Activated CD8-positive, alpha-beta memory T cell treated with anti-CD3 and anti-CD28 coated beads, Interleukin-2, amount 50 U/mL, for 4 hours (primary cell): ENCODE measurements around the gene SMG7.

Source experiments
- DNase-seq: peaks from one replicate; pipeline ENCODE4 v3.0.0-alpha.2; 2020

SMG7 gene

GRCh38 chr1:183470147-183470960 lies 1.9 kb upstream of the SMG7 start:
- peak; percentile 93 for DNase-seq

DNA sequence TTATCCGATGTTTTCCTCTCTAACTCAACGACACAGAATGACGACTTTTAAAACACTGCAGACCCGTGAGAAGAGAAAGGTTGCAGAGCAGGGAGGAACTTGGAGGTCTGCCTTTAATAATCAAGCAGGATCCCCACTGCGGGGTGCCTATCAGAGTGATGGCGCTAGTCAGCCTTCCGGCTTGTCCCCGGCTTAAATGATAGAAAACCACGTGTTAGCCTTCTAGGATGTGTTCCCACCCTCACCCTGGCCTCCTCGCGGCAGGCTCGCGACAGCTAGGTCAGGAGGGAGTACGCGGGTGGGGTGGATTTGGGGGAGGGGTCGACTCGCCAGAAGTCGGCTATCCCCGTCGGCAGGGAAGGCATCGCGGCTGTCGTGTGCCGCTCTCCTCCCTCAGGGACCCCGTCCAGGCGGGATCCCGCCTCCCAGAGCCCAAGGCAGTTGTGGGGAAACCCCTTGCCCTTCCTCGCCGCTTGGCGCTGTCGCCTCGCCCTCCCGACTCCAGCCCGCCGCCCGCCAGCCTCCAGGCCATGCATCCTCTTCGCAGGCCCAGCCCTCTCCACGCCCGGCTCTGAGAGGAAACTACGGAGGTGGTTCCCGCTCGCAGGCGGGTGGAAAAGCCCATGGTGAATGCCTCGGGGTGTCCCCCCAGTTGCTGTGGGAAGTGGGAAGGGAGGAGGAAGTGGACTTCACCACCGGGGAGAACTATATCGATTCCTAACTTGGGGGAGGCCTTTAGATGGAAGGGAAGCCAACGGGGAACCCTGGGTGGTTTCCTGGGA lies 1.1 kb upstream of the SMG7 start:
- peak; percentile 63 for DNase-seq

DNA sequence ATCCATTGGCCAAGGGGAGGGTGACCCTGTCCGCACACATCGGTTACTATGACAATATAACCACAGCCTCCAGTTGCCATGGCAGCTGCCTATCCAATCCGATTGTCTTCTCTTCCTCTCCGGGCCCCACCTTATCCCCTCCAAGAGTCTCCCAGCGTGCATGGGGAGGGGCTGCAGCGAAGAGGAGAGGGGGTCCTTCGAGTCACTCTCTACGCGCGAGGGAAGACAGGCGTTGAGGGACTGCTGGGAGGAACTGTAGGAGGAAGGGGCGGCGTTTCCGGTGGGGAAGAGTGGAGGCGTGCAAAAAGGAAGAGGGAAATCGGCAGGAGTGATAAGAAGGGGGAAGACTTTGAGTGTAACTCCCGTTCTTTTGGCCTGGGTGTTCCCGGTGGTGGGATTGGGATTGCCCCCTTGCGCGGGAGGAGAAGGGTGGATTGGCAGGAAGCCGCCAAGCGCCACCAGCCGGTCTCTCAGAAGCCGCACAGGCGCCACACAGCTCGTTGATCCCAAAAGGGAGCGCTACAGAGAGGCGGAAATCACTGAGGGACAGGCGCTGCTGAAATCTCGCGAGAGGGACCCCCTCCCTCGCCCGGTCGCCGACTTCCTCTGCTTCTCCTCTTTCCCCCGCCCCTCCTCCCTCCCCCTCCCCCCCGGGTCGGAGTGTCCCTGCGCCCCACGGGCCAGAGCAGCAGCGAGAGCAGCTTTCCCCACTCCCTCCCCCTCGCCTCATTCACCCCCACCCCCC lies 384 bp upstream of the SMG7 start:
- peak; percentile 98 for DNase-seq

GRCh38 chr1:183473217-183473536 lies 878 bp downstream of the SMG7 start:
- DNase-seq, result no peak

GRCh38 chr1:183476081-183476480 lies 3.8 kb downstream of the SMG7 start:
- DNase-seq, result no peak

DNA sequence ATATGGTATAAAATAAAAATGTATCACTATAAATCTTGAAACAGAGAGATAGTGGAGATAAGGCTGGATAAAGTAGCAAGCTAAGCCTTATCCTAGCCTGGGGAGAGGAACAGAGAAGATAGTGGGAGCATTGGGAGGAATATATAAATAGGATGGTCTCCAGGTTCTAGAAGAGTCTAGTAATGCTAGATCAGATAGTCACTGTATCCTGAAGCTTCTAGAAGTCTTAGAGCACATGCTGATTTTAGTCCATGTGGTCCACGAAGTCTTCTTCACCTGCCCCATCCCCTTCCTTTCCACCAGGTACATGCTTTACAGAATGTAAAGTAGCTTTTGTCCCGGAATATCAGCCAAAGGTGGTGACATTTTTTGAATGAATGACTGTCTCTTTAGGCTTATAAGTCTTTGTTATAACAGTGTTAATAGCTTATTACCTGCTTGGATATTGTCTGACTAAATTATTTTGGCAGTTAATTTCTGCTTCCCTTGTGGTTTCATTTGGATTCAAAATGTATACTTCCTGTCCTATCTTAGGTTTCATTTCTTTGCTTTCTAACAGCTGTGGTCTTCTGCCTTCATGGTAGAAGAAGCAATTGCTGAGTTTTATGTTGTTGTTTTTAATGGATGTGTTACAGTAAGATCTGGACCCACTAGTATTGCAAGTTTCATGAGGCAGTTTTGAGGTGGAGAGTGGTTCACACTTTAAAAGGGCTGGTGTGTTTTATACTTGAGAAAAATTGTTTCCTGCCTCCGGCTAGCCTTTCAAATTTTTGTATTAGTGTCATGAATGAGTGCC lies 5.9 kb downstream of the SMG7 start:
- no peak for DNase-seq

DNA sequence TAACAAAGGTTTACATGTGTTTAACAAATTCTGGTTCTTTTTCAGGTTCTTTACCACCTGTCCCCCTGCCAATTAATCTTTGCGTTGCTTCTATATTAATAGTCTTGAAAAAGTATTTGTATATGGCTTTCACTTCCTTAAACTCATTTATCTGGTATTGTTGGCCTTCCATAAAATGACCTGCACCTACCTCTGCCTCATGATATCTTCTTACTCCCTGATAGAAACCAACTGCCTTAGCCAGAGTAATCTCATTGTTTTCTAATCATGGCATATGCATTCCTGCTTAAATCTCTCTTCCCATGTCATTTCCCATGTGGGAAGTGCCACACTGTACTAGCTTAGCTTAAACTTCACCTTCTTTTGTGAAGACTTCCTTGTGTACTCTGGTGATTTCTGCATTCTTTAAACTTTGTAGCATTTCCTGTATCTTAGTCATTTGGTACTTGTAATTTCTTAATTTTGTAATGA lies 8.7 kb downstream of the SMG7 start:
- DNase-seq, result no peak

DNA sequence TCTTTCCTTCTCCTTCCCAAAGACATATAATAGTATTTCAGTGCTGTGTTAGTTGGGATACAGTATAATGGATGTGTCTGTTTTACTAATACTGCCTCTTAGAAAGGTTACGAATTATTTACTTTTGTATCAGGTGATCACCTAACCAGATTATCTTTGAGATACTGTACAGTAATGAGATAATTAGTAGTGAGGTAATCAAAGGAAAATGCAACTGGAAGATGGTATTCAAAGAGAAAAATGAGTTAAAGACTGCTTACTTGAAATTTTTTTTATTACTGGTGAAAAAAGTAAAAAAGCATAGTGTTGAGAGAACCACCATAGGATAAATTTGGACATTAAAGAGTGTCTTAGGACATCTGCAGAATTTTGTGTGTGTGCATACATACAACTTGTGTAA lies 10.9 kb downstream of the SMG7 start:
- DNase-seq, result no peak

DNA sequence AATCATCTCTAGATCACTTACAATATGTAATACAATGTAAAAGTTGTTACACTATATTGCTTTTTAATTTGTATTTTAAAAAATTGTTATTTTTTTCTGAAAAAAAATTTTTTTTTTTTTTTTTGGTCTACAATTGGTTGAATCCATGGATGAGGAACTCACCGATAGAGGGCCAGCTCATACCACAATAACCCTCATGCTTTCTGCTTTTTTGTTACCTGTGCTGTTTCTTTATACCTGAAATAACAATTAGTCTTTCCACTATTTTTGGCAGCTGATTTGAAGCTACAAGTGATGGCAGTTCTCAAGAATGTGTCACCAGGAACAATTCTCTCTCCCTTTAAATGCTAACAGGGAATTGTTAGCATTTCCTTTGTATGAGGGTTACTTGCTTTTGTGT lies 12.0 kb downstream of the SMG7 start:
- no peak for DNase-seq

- no peak for DNase-seq
Observed at GRCh38 chr1:183484851-183485250, 12.6 kb downstream of the SMG7 start.

DNA sequence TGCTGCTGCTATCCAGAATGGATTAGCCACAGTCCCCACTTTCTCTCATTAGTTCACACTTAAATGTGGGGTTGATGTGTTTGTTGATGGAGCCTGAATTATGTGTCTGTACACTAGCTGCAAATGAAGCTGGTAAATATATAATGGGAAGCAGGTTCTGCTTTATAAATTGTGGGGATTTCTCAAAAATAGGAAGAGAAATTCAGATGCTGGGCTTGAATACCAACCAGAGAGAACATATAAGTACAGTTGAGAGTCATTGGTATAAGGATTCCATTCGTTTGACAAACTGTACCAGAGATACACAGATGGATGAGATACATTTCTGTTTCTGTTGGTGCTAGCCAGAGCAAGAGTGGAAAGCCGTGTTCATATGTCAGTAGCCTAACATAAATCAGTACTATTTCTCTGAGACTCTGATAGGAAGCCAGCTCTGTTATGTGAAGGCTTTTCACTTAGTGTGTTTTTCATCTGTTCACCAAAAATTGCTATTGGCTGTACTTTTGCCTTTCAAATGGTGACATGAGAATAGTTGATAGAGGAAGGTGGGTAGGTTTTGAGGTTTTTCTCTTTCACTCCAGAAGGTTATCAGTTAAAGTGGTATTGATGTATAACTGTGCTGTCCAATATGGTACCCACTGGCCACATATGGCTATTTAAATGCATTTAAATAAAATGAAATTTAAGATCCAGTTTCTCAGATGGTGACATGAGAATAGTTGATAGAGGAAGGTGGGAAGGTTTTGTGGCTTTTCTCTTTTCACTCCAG lies 15.6 kb downstream of the SMG7 start:
- no peak for DNase-seq

GRCh38 chr1:183490932-183491331 lies 18.6 kb downstream of the SMG7 start:
- DNase-seq, result no peak

DNA sequence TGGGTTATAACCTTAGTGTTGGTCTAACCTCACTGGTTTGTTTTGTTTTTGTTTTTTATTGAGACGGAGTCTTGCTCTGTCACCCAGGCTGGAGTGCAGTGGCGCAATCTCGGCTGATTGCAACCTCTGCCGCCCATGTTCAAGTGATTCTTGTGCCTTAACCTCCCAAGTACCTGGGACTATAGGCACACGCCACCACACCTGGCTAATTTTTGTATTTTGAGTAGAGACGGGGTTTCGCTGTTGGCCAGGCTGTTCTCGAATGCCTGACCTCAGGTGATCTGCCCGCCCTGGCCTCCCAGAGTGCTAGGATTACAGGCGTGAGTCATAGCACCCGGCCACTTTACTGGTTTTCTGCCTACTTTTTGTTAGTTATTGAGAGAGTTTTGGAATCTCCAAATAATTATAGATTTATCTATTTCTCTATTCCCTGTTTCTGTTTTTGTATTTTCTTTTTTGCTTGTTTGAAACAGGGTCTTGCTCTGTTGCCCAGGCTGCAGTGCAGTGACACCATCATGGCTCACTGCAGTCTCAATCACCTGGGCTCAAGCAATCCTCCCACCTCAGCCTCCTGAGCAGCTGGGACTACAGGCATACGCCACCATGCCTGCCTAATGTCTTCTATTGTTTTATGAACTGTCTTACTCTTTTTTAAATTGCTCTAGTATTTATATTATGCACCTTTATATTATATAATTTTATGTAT lies 21.4 kb downstream of the SMG7 start:
- DNase-seq, result no peak

- DNase-seq, result no peak
Observed at GRCh38 chr1:183495420-183495819, 23.1 kb downstream of the SMG7 start.

GRCh38 chr1:183497218-183497617 lies 24.9 kb downstream of the SMG7 start:
- no peak for DNase-seq

- no peak for DNase-seq
Observed at GRCh38 chr1:183498342-183498991, 26.2 kb downstream of the SMG7 start.

DNA sequence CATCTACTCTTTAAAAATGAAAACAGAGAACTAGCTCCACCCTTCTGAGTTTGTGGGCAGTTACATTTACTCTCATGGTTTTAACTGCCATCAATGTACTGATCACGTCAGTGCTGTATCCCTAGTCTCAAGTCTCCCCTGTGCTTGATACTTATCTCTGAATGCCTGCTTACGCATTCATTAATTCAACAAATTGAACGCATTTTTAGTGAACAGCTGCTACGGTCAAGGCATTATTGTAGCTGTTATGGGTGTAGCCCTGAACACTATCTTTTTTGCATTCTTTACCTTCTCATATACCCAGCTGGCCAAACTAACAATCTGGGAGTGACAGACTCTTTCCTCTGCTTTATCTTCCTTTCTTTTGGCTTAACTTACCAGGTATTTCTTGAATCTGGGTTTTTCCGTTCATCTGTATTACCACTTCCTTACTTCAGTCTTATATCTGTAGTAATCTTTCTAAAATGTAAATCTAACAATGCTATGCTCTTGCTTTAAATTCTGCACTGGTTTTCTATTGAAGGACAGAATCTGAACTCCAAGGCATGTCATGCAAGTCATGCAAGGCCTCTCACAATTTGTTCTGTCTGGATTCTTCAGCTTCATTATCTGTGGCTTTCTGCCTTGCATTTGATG lies 33.3 kb downstream of the SMG7 start:
- no peak for DNase-seq

DNA sequence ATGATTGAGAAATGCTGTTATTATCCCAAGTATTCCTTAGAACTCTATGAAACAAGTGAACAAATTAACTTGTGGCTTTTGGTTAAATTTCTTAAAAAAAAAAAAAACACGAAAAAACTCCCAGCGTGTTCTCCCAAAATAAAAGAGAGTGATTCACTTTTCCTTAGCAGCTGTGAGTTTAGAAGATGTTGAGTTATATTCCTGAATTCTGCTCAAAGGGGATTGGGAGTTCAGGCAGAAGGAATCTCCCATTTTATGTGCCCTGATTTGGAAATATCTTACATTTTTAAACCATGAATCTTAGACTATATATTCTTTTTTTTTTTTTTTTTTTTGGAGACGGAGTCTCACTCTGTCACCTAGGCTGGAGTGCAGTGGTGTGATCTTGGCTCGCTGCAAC lies 34.3 kb downstream of the SMG7 start:
- no peak for DNase-seq

DNA sequence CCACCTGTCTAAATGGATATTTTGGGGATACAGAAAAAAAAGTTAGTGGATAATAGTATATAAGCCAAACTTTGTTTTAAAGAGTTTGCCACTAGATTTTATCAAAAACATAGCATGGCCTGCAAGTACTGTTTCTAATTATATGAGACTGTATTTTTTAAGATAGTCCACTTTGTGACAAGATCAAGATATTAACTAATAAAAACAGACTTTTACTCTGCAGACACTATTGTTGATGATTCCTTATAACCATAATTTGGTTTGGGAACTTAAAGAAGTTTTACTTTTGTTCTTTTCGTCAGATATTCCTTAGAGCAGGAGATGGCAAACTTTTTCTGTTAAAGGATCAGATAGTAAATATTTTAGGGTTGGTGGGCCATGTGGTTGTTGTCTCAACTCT lies 36.4 kb downstream of the SMG7 start:
- no peak for DNase-seq

- DNase-seq, result no peak
Observed at GRCh38 chr1:183512450-183512849, 40.2 kb downstream of the SMG7 start.
